ENCODE data around the gene HMGXB3. TPM values are rescaled to one million over a fixed set of nuclear protein-coding genes. Genes with fewer than 3 reads are reported as not detected.

Gene HMGXB3
- total and polyA plus RNA-seq, 5 donors from 2014 or later: 11.0 to 51.5 (median 12.7) TPM

- Histone ChIP-seq H3K9me3 (ENCODE audit: control insufficient read depth in 2 of 2, low read length in 2 of 2) (no peaks in the 10 kb centered on the region), H3K4me3 (ENCODE audit: low read depth, low read length) (no peak overlapping the region), H3K27me3 (ENCODE audit: control insufficient read depth, insufficient read depth, low read length) (no peaks in the 10 kb centered on the region), H3K27ac (ENCODE audit: insufficient read depth, low read length, poor library complexity, severe bottlenecking) (no peak overlapping the region), H3K4me1 (ENCODE audit: control insufficient read depth, insufficient read depth, low read length, poor library complexity, severe bottlenecking) (no peaks in the 10 kb centered on the region), H3K36me3 (ENCODE audit: control insufficient read depth, insufficient read depth, low read length) (peaks cover 21% of the 10 kb centered on the region)
- Mint-ChIP-seq H3K9me3 (no peaks in the 10 kb centered on the region), H3K27ac (no peak overlapping the region), H3K36me3 (peaks cover 23% of the 10 kb centered on the region), H3K4me3 (no peak overlapping the region), H3K4me1 (peaks cover 15 to 16% (median 16%) of the 10 kb centered on the region in 4 donors), H3K27me3 (no peaks in the 10 kb centered on the region)
- no peak for ATAC-seq (ENCODE audit: low read depth in 2 of 2)
- DNase-seq: no peak
Observed at GRCh38 chr5:149975409-149975808, 25.1 kb upstream of the HMGXB3 start.

GRCh38 chr5:149979896-149980295, 20.6 kb upstream of the HMGXB3 start:
- Histone ChIP-seq H3K36me3 (ENCODE audit: control insufficient read depth, insufficient read depth, low read length) (peaks cover 22% of the 10 kb centered on the region), H3K9me3 (ENCODE audit: control insufficient read depth in 2 of 2, low read length in 2 of 2) (no peaks in the 10 kb centered on the region), H3K4me1 (ENCODE audit: control insufficient read depth, insufficient read depth, low read length, poor library complexity, severe bottlenecking) (no peaks in the 10 kb centered on the region), H3K4me3 (ENCODE audit: low read depth, low read length) (no peak overlapping the region), H3K27ac (ENCODE audit: insufficient read depth, low read length, poor library complexity, severe bottlenecking) (no peak overlapping the region), H3K27me3 (ENCODE audit: control insufficient read depth, insufficient read depth, low read length) (no peaks in the 10 kb centered on the region)
- Mint-ChIP-seq H3K4me1 (peaks cover 0 to 6% (median 5%) of the 10 kb centered on the region in 4 donors), H3K36me3 (peaks cover 29% of the 10 kb centered on the region), H3K27ac (no peak overlapping the region), H3K4me3 (no peak overlapping the region), H3K27me3 (no peaks in the 10 kb centered on the region), H3K9me3 (no peaks in the 10 kb centered on the region)
- no peak for ATAC-seq (ENCODE audit: low read depth in 2 of 2)
- no peak for DNase-seq

- Histone ChIP-seq H3K4me1 (ENCODE audit: control insufficient read depth, insufficient read depth, low read length, poor library complexity, severe bottlenecking) (no peaks in the 10 kb centered on the region), H3K36me3 (ENCODE audit: control insufficient read depth, insufficient read depth, low read length) (peaks cover 22% of the 10 kb centered on the region), H3K9me3 (ENCODE audit: control insufficient read depth in 2 of 2, low read length in 2 of 2) (no peaks in the 10 kb centered on the region), H3K27me3 (ENCODE audit: control insufficient read depth, insufficient read depth, low read length) (no peaks in the 10 kb centered on the region), H3K27ac (ENCODE audit: insufficient read depth, low read length, poor library complexity, severe bottlenecking) (no peak overlapping the region), H3K4me3 (ENCODE audit: low read depth, low read length) (no peak overlapping the region)
- no peak for DNase-seq
- Mint-ChIP-seq H3K36me3 (peaks cover 29% of the 10 kb centered on the region), H3K4me1 (peaks cover 0 to 5% (median 1%) of the 10 kb centered on the region in 4 donors), H3K4me3 (no peak overlapping the region), H3K27me3 (no peaks in the 10 kb centered on the region), H3K9me3 (no peaks in the 10 kb centered on the region), H3K27ac (no peak overlapping the region)
- ATAC-seq (ENCODE audit: low read depth in 2 of 2): no peak
Observed at GRCh38 chr5:149981206-149981605, 19.3 kb upstream of the HMGXB3 start.

- H3K4me1 ChIP-seq (ENCODE audit: control insufficient read depth, insufficient read depth, low read length, poor library complexity, severe bottlenecking): no peaks in the 10 kb centered on the region
- H3K27ac ChIP-seq (ENCODE audit: insufficient read depth, low read length, poor library complexity, severe bottlenecking): no peak overlapping the region
- H3K9me3 Mint-ChIP-seq: no peaks in the 10 kb centered on the region
- no peaks in the 10 kb centered on the region for H3K27me3 ChIP-seq (ENCODE audit: control insufficient read depth, insufficient read depth, low read length)
- DNase-seq (no peak), ATAC-seq (ENCODE audit: low read depth in 2 of 2) (no peak)
- no peak overlapping the region for H3K4me3 ChIP-seq (ENCODE audit: low read depth, low read length)
- no peaks in the 10 kb centered on the region for H3K27me3 Mint-ChIP-seq
- H3K36me3 ChIP-seq (ENCODE audit: control insufficient read depth, insufficient read depth, low read length): peaks cover 22% of the 10 kb centered on the region
- peaks cover 0 to 2% (median 0%) of the 10 kb centered on the region in 4 donors for H3K4me1 Mint-ChIP-seq
- H3K36me3 Mint-ChIP-seq: peaks cover 26% of the 10 kb centered on the region
- no peak overlapping the region for H3K4me3 Mint-ChIP-seq
- no peak overlapping the region for H3K27ac Mint-ChIP-seq
- no peaks in the 10 kb centered on the region for H3K9me3 ChIP-seq (ENCODE audit: control insufficient read depth in 2 of 2, low read length in 2 of 2)
Observed at GRCh38 chr5:149982505-149982904, 18.0 kb upstream of the HMGXB3 start.

GRCh38 chr5:149988126-149988525, 12.4 kb upstream of the HMGXB3 start:
- no peaks in the 10 kb centered on the region for H3K36me3 Mint-ChIP-seq
- no peak for DNase-seq
- H3K4me1 ChIP-seq (ENCODE audit: control insufficient read depth, insufficient read depth, low read length, poor library complexity, severe bottlenecking): no peaks in the 10 kb centered on the region
- no peak overlapping the region for H3K27ac Mint-ChIP-seq
- H3K4me3 ChIP-seq (ENCODE audit: low read depth, low read length): no peak overlapping the region
- peaks cover 0 to 4% (median under 1%) of the 10 kb centered on the region in 4 donors for H3K4me1 Mint-ChIP-seq
- H3K27me3 ChIP-seq (ENCODE audit: control insufficient read depth, insufficient read depth, low read length): no peaks in the 10 kb centered on the region
- no peaks in the 10 kb centered on the region for H3K27me3 Mint-ChIP-seq
- ATAC-seq (ENCODE audit: low read depth in 2 of 2): no peak
- no peaks in the 10 kb centered on the region for H3K36me3 ChIP-seq (ENCODE audit: control insufficient read depth, insufficient read depth, low read length)
- no peaks in the 10 kb centered on the region for H3K9me3 Mint-ChIP-seq
- H3K9me3 ChIP-seq (ENCODE audit: control insufficient read depth in 2 of 2, low read length in 2 of 2): no peaks in the 10 kb centered on the region
- H3K4me3 Mint-ChIP-seq: no peak overlapping the region
- H3K27ac ChIP-seq (ENCODE audit: insufficient read depth, low read length, poor library complexity, severe bottlenecking): no peak overlapping the region

- H3K9me3 Mint-ChIP-seq: no peaks in the 10 kb centered on the region
- Histone ChIP-seq H3K36me3 (ENCODE audit: control insufficient read depth, insufficient read depth, low read length) (no peaks in the 10 kb centered on the region), H3K4me3 (ENCODE audit: low read depth, low read length) (no peak overlapping the region), H3K4me1 (ENCODE audit: control insufficient read depth, insufficient read depth, low read length, poor library complexity, severe bottlenecking) (no peaks in the 10 kb centered on the region), H3K27ac (ENCODE audit: insufficient read depth, low read length, poor library complexity, severe bottlenecking) (no peak overlapping the region), H3K9me3 (ENCODE audit: control insufficient read depth in 2 of 2, low read length in 2 of 2) (no peaks in the 10 kb centered on the region), H3K27me3 (ENCODE audit: control insufficient read depth, insufficient read depth, low read length) (no peaks in the 10 kb centered on the region)
- no peak overlapping the region for H3K27ac Mint-ChIP-seq
- H3K4me3 Mint-ChIP-seq: no peak overlapping the region
- H3K36me3 Mint-ChIP-seq: peaks cover 4% of the 10 kb centered on the region
- H3K27me3 Mint-ChIP-seq: no peaks in the 10 kb centered on the region
- H3K4me1 Mint-ChIP-seq: peaks cover 0 to 4% (median under 1%) of the 10 kb centered on the region in 4 donors
- peak; percentile 49 to 81 (median 64) for DNase-seq
- peak; percentile 84 to 94 for ATAC-seq (ENCODE audit: low read depth in 2 of 2)
Observed at GRCh38 chr5:149990518-149991376, 9.8 kb upstream of the HMGXB3 start.

GRCh38 chr5:149993471-149993870, 7.1 kb upstream of the HMGXB3 start:
- H3K36me3 Mint-ChIP-seq: peaks cover 10% of the 10 kb centered on the region
- no peaks in the 10 kb centered on the region for H3K4me1 ChIP-seq (ENCODE audit: control insufficient read depth, insufficient read depth, low read length, poor library complexity, severe bottlenecking)
- H3K4me1 Mint-ChIP-seq: peaks cover 0 to 6% (median 1%) of the 10 kb centered on the region in 4 donors
- no peak for DNase-seq
- no peak overlapping the region for H3K4me3 ChIP-seq (ENCODE audit: low read depth, low read length)
- ATAC-seq (ENCODE audit: low read depth in 2 of 2): no peak
- peak overlapping the region in 2 of 3 donors; percentile 0 to 11 for H3K27ac Mint-ChIP-seq
- H3K27me3 ChIP-seq (ENCODE audit: control insufficient read depth, insufficient read depth, low read length): no peaks in the 10 kb centered on the region
- H3K9me3 ChIP-seq (ENCODE audit: control insufficient read depth in 2 of 2, low read length in 2 of 2): no peaks in the 10 kb centered on the region
- peak overlapping the region in 1 of 4 donors; percentile 72 for H3K4me3 Mint-ChIP-seq
- H3K27ac ChIP-seq (ENCODE audit: insufficient read depth, low read length, poor library complexity, severe bottlenecking): no peak overlapping the region
- no peaks in the 10 kb centered on the region for H3K36me3 ChIP-seq (ENCODE audit: control insufficient read depth, insufficient read depth, low read length)
- no peaks in the 10 kb centered on the region for H3K27me3 Mint-ChIP-seq
- no peaks in the 10 kb centered on the region for H3K9me3 Mint-ChIP-seq

Measured in CD4-positive, CD25-positive, alpha-beta regulatory T cell (primary cell).